Adrenal gland (tissue), 12 donors: ENCODE results near the gene COL25A1. TPM values are rescaled to one million over a fixed set of nuclear protein-coding genes. Genes with fewer than 3 reads are reported as not detected.

Experiments
- DNase-seq, 7 donors: peaks; one replicate each; pipeline ENCODE4 v3.0.0-alpha.2; 2019 to 2020
- H3K27ac ChIP-seq, 5 donors: fragments of 200-600 bp; sonication (generic) in 4 of 5; 1 replicate in 3 of 5; 2 replicates in 2 of 5; pipeline versions ENCODE4 v1.5.1 to v1.8.0; 2016 to 2020; ENCODE audit warnings: mild to moderate bottlenecking in 1 of 5
- H3K27me3 ChIP-seq: fragments of 200-600 bp; 2 replicates; pipeline ENCODE4 v1.8.0; 2021
- H3K36me3 ChIP-seq, 2 donors: fragments of 200-600 bp; replicated peaks in 1 of 2; 1 replicate in 1 of 2; 2 replicates in 1 of 2; pipeline versions ENCODE4 v1.5.1 to v1.8.0; 2018 to 2022
- H3K4me1 ChIP-seq, 2 donors: fragments of 200-600 bp; replicated peaks in 1 of 2; 1 replicate in 1 of 2; 2 replicates in 1 of 2; pipeline versions ENCODE4 v1.5.1 to v1.8.0; 2018 to 2021
- H3K4me3 ChIP-seq, 4 donors: fragments of 200-600 bp; sonication (generic) in 3 of 4; one replicate each; pipeline ENCODE4 v1.5.1; 2016 to 2018
- H3K9me3 ChIP-seq, 3 donors: fragments of 200-600 bp; sonication (generic) in 1 of 3; replicated peaks in 1 of 3; 1 replicate in 2 of 3; 2 replicates in 1 of 3; pipeline versions ENCODE4 v1.5.1 to v1.8.0; 2016 to 2021
- POLR2A ChIP-seq, 2 donors: fragments of 450-650 bp; IDR thresholded peaks; one replicate each; pipeline ENCODE4 v1.6.1; 2017; ENCODE audit warnings: antibody characterized with exemption in 2 of 2, mild to moderate bottlenecking in 2 of 2, moderate library complexity in 1 of 2
- WGBS, 4 donors: extraction: QIAGEN DNeasy Blood & Tissue Kit in 2 of 4; methylation state at CpG; one replicate each; pipeline versions ENCODE4 v1.1.5 to v1.1.7; 2013 to 2017; 5-methylcytosine and 5-hydroxymethylcytosine counted together
- intact Hi-C, 2 donors: fragments of 100-400 bp; cut with DNase I; formaldehyde crosslinking; loops; one replicate each; pipeline versions ENCODE4 v1.14.1 to v1.15.0; 2022 to 2023
- polyA plus RNA-seq, 3 donors: library from polyadenylated mRNA; stranded (reverse); fragments of 200-250 nt in 2 of 3; fragments of 350-450 nt in 1 of 3; fragmentation: Illumina TruSeq in 1 of 3; extraction: RNeasy Lipid Tissue Mini Kit (QIAGEN cat#74804) in 1 of 3; gene quantifications; one replicate each; pipeline ENCODE4 v1.2.3, GENCODE V29; 2013 to 2014
- total RNA-seq, 9 donors: library from RNA; depleted of rRNA in 4 of 9; stranded (reverse); fragments of >200 nt in 4 of 9; fragments of 120-200 nt in 1 of 9; fragmentation: NEBNext Ultra II Directional in 1 of 9; extraction: Animal tissue kit (Norgen Biotek cat#: 25700) in 1 of 9; gene quantifications; one replicate each; pipeline versions ENCODE4 v1.1.0 to v1.2.4, GENCODE V29; 2013 to 2023
- TF ChIP-seq, protein P1 (sequence below), 6 experiments: fragments of 450-650 bp in 4 of 6; fragments of 200-600 bp in 2 of 6; sonication (generic) in 1 of 6; IDR thresholded peaks; 1 replicate in 5 of 6; 2 replicates in 1 of 6; pipeline versions ENCODE4 v1.5.1 to v1.8.0; 2016 to 2021; ENCODE audit warnings: antibody characterized with exemption in 6 of 6, mild to moderate bottlenecking in 2 of 6, moderate library complexity in 1 of 6
- donor health status: healthy with polysubstance abuse.
- donor health status: Bipolar disorder and iron deficiency.
- donor health status: DM: yes; HTN: yes; CAD: no.
- donor health status: DM: no; HTN: no; CAD: no.
- donor health status: DM: no; HTN: no; CAD: no.
- donor health status: DM: yes; HTN: yes; CAD: no.

Gene COL25A1
- total and polyA plus RNA-seq, 12 donors, result 0.05 to 2.1 (median 0.47) TPM

DNA sequence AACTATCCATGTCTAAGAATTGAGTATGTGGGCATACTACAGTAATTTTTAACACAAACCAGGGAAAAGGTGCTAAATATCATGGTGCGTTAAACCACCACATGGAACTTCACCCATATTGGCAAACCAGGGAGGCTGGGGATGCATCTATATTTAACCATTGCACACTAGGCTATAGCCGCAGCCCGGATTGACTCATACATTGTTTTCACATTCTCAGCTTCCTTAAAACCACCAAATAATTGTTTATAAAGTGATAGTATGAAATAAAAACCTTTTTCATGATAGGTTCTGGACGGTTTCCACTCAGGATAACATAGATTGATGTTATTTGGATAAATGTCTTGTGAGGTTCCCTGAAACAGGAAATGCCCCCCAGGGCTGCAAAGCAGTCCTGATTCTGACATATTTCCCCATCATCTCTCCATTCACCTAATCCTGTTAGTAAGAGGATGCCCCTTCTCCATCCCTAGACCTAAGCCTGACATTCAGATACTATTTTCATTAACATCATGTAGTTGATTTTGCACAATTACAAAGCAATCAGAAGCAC is 7.9 kb downstream of the COL25A1 start:
- no peaks in the 10 kb centered on the region for H3K36me3 ChIP-seq
- TF ChIP-seq, protein P1, sequence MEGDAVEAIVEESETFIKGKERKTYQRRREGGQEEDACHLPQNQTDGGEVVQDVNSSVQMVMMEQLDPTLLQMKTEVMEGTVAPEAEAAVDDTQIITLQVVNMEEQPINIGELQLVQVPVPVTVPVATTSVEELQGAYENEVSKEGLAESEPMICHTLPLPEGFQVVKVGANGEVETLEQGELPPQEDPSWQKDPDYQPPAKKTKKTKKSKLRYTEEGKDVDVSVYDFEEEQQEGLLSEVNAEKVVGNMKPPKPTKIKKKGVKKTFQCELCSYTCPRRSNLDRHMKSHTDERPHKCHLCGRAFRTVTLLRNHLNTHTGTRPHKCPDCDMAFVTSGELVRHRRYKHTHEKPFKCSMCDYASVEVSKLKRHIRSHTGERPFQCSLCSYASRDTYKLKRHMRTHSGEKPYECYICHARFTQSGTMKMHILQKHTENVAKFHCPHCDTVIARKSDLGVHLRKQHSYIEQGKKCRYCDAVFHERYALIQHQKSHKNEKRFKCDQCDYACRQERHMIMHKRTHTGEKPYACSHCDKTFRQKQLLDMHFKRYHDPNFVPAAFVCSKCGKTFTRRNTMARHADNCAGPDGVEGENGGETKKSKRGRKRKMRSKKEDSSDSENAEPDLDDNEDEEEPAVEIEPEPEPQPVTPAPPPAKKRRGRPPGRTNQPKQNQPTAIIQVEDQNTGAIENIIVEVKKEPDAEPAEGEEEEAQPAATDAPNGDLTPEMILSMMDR (IDR thresholded peaks at IDR 0.05), result no peak
- no peak for TF ChIP-seq POLR2A (IDR thresholded peaks at IDR 0.05)
- H3K4me1 ChIP-seq, result peaks cover 0 to 4% of the 10 kb centered on the region in 2 donors
- WGBS, 4 donors, result 77 to 83% (median 80%) methylated on average over 4 of the region's 4 CpGs
- intact Hi-C loops, result no loop called here
- peaks cover 8% of the 10 kb centered on the region for H3K27me3 ChIP-seq
- no peak overlapping the region for H3K27ac ChIP-seq
- no peaks in the 10 kb centered on the region for H3K9me3 ChIP-seq
- H3K4me3 ChIP-seq, result no peak overlapping the region
- no peak for DNase-seq

DNA sequence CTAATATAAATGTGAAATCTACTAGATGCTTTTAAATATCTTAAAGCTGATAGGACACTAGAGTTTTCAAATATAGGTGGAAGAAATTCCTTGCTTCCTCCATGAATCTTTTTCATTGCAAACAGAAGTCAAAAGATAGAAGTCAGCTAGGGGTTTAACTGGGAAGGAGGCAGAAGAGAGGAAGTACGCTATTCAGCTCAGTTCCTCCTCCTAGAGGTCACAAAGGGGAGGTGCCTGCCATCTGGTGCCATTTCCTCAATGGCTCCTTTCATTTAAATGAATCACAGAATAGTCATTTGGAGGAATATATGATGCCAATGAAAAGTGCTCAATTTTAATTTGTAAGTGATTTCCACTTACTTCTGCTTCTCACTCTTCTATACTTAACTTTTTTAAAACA is 8.5 kb downstream of the COL25A1 start:
- Histone ChIP-seq H3K36me3 (no peaks in the 10 kb centered on the region), H3K4me1 (peaks cover 0 to 4% of the 10 kb centered on the region in 2 donors), H3K9me3 (no peaks in the 10 kb centered on the region), H3K4me3 (no peak overlapping the region), H3K27ac (no peak overlapping the region), H3K27me3 (peaks cover 3% of the 10 kb centered on the region)
- intact Hi-C loops, result no loop called here
- no peak for DNase-seq
- TF ChIP-seq POLR2A (IDR thresholded peaks at IDR 0.05), result no peak
- TF ChIP-seq, protein P1 (IDR thresholded peaks at IDR 0.05), result peak in 2 of 6 experiments; percentile 24 to 27
- 59 to 73% (median 65%) methylated on average over 1 of the region's 1 CpG for WGBS, 4 donors

DNA sequence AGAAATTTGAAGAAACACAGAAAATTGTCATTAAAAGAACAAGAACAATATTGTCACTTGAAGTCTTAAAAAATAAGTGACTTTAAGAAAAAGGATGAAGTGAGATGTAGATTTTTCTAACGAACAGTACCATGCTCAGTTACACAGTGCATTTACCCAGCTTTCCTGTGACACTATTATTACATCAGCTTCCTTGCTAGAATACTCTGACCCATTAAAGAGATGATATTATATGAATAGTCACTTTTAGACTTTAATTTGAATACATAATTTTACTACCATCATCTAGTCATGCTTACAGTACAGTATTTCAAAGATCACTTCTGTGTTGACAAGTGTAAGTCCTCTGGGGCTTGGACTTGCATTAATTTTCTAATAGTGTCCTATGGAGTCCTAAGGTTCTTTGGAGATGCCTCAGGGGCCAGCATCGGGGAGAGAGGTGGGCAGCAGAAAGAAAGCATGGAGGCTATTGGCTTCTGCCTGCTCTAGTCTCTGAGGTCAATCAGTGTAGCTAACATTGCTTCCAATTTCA is 10.7 kb downstream of the COL25A1 start:
- no peak overlapping the region for H3K27ac ChIP-seq
- H3K9me3 ChIP-seq, result no peaks in the 10 kb centered on the region
- no peak overlapping the region for H3K4me3 ChIP-seq
- intact Hi-C loops, result no loop called here
- DNase-seq, result no peak
- H3K36me3 ChIP-seq, result no peaks in the 10 kb centered on the region
- TF ChIP-seq, protein P1 (IDR thresholded peaks at IDR 0.05), result no peak
- TF ChIP-seq POLR2A (IDR thresholded peaks at IDR 0.05), result no peak
- H3K27me3 ChIP-seq, result no peaks in the 10 kb centered on the region
- WGBS, 4 donors, result 86 to 92% (median 87%) methylated on average over 2 of the region's 2 CpGs
- peaks cover 0 to 4% of the 10 kb centered on the region in 2 donors for H3K4me1 ChIP-seq

DNA sequence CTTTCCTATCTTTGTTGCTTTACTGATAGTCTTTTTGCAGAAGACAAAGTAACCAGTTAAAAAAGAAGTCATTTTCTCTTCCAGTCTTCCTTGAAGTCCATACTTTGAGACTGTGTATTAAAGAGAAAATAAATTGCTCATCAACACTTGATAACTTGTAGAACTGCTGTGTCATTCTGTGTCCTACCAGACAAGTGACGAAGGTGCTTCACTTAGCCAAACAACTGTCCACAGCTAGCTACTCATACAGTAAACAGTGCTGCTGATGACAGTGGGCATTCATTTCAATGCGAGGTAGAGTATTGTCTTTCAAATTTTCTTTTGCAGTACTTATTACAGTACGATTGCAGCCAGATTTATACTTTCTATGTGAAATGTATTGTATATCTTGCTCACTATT is 11.5 kb downstream of the COL25A1 start:
- H3K9me3 ChIP-seq, result no peaks in the 10 kb centered on the region
- no peaks in the 10 kb centered on the region for H3K27me3 ChIP-seq
- 91 to 95% (median 93%) methylated on average over 3 of the region's 3 CpGs for whole genome bisulfite sequencing, 4 donors
- H3K4me3 ChIP-seq, result no peak overlapping the region
- peaks cover 0 to 4% of the 10 kb centered on the region in 2 donors for H3K4me1 ChIP-seq
- no peaks in the 10 kb centered on the region for H3K36me3 ChIP-seq
- TF ChIP-seq POLR2A (IDR thresholded peaks at IDR 0.05), result no peak
- intact Hi-C loops, result no loop called here
- no peak for DNase-seq
- H3K27ac ChIP-seq, result no peak overlapping the region

DNA sequence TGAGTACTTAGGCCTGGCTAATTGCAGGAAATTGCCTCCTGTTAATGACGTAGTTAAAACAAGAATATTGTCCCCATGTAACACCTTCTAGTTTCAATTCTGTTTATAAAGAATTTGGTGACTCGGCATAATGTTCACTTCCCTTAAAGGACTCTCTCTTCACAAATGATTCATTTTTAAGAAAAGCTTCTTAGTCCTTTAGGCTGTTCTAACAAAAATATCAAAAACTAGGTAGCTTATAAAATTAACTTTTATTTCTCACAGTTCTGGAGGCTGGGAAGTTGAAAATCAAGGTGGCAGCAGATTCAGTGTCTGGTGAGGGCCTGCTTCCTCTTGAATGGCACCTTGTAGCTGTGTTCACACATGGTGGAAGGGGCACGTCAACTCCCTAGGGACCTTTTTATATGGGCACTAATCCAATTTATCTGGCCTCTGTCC is 23.8 kb downstream of the COL25A1 start:
- H3K27ac ChIP-seq, result no peak overlapping the region
- no peak for DNase-seq
- 59 to 65% (median 61%) methylated on average over 3 of the region's 3 CpGs for WGBS, 4 donors

More for the DNA sequence above, 23.8 kb downstream of the COL25A1 start:
- no peak overlapping the region for H3K4me3 ChIP-seq
- H3K9me3 ChIP-seq, result no peaks in the 10 kb centered on the region
- no peaks in the 10 kb centered on the region for H3K4me1 ChIP-seq
- no peak for TF ChIP-seq POLR2A (IDR thresholded peaks at IDR 0.05)
- TF ChIP-seq, protein P1 (IDR thresholded peaks at IDR 0.05), result no peak
- no peaks in the 10 kb centered on the region for H3K27me3 ChIP-seq
- intact Hi-C loops, result no loop called here
- no peaks in the 10 kb centered on the region for H3K36me3 ChIP-seq
